Liver (tissue), 9 donors: ENCODE data around the gene GSTM1. TPM values are rescaled to one million over a fixed set of nuclear protein-coding genes. Genes with fewer than 3 reads are reported as not detected.
"Not testable (repeated sequence)": the region's sequence is repeated elsewhere in the genome, so short reads cannot be mapped to it uniquely, and the experiment has no call there.

ENCODE experiments used
- DNase-seq: peaks from one replicate; pipeline ENCODE4 v3.0.0-alpha.2; 2017; ENCODE audit warnings: low spot score
- H3K27ac ChIP-seq, 2 donors: one replicate each; pipeline ENCODE4 v1.7.0; 2013; ENCODE audit warnings: inconsistent platforms in 2 of 2, low read length in 2 of 2, control low read depth in 1 of 2, low read depth in 1 of 2, mild to moderate bottlenecking in 1 of 2
- H3K27me3 ChIP-seq, 4 donors: one replicate each; pipeline versions ENCODE4 v1.6.1 to v1.7.0; 2013; ENCODE audit warnings: low read length in 3 of 4, inconsistent platforms in 1 of 4, mild to moderate bottlenecking in 1 of 4, moderate library complexity in 1 of 4; ENCODE audit not compliant: control insufficient read depth in 4 of 4, insufficient read depth in 4 of 4
- H3K36me3 ChIP-seq, 4 donors: one replicate each; pipeline versions ENCODE4 v1.6.1 to v1.7.0; 2013; ENCODE audit warnings: low read length in 3 of 4, mild to moderate bottlenecking in 3 of 4, low read depth in 1 of 4, moderate library complexity in 1 of 4; ENCODE audit not compliant: control insufficient read depth in 4 of 4, insufficient read depth in 3 of 4
- H3K4me1 ChIP-seq, 4 donors: one replicate each; pipeline versions ENCODE4 v1.6.1 to v1.7.0; 2013; ENCODE audit warnings: low read length in 3 of 4, mild to moderate bottlenecking in 3 of 4, moderate library complexity in 1 of 4; ENCODE audit not compliant: control insufficient read depth in 4 of 4, insufficient read depth in 4 of 4
- H3K4me3 ChIP-seq, 3 donors: one replicate each; pipeline versions ENCODE4 v1.6.1 to v1.7.0; 2013; ENCODE audit warnings: low read length in 3 of 3, control low read depth in 1 of 3, low read depth in 1 of 3, mild to moderate bottlenecking in 1 of 3
- H3K9ac ChIP-seq, 2 donors: one replicate each; pipeline ENCODE4 v1.7.0; 2013; ENCODE audit warnings: low read length in 2 of 2, mild to moderate bottlenecking in 2 of 2, moderate library complexity in 2 of 2, control low read depth in 1 of 2, low read depth in 1 of 2
- H3K9me3 ChIP-seq, 4 donors: one replicate each; pipeline versions ENCODE4 v1.6.1 to v1.7.0; 2013; ENCODE audit warnings: low read length in 3 of 4; ENCODE audit not compliant: control insufficient read depth in 4 of 4
- ATF3 ChIP-seq: IDR thresholded peaks from 2 replicates; pipeline ENCODE4 v1.6.1; 2016; ENCODE audit warnings: antibody characterized with exemption
- CTCF ChIP-seq: fragments of 150-350 bp; IDR thresholded peaks from 2 replicates; pipeline ENCODE4 v1.5.1; 2017; ENCODE audit warnings: improper control_type of control experiment, low read depth, low read length; ENCODE audit not compliant: missing input control
- EGR1 ChIP-seq, 2 donors: IDR thresholded peaks; 2 replicates each; pipeline ENCODE4 v1.6.1; 2016 to 2018; ENCODE audit warnings: antibody characterized with exemption in 2 of 2, low read depth in 2 of 2
- FOXA1 ChIP-seq: IDR thresholded peaks from 2 replicates; pipeline ENCODE4 v1.6.1; 2016; ENCODE audit warnings: antibody characterized with exemption
- FOXA2 ChIP-seq: IDR thresholded peaks from 2 replicates; pipeline ENCODE4 v1.6.1; 2016; ENCODE audit warnings: antibody characterized with exemption
- GABPA ChIP-seq, 2 donors: IDR thresholded peaks in 1 of 2; conservative IDR thresholded peaks in 1 of 2; 2 replicates each; pipeline ENCODE4 v1.6.1; 2016; ENCODE audit warnings: antibody characterized with exemption in 2 of 2, mild to moderate bottlenecking in 1 of 2, moderate library complexity in 1 of 2
- HNF4A ChIP-seq, 2 donors: conservative IDR thresholded peaks; 2 replicates each; pipeline ENCODE4 v1.6.1; 2016; ENCODE audit warnings: antibody characterized with exemption in 2 of 2, mild to moderate bottlenecking in 2 of 2
- HNF4G ChIP-seq: IDR thresholded peaks from 2 replicates; pipeline ENCODE4 v1.6.1; 2016; ENCODE audit warnings: antibody characterized with exemption
- JUND ChIP-seq, 2 donors: IDR thresholded peaks; 2 replicates each; pipeline ENCODE4 v1.6.1; 2016; ENCODE audit warnings: antibody characterized with exemption in 2 of 2
- MAX ChIP-seq: IDR thresholded peaks from 2 replicates; pipeline ENCODE4 v1.6.1; 2016; ENCODE audit warnings: antibody characterized with exemption
- NR2F2 ChIP-seq: IDR thresholded peaks from 2 replicates; pipeline ENCODE4 v1.6.1; 2016; ENCODE audit warnings: antibody characterized with exemption
- RAD21 ChIP-seq, 2 donors: IDR thresholded peaks; 2 replicates each; pipeline ENCODE4 v1.6.1; 2016; ENCODE audit warnings: antibody characterized with exemption in 2 of 2, mild to moderate bottlenecking in 2 of 2
- REST ChIP-seq: IDR thresholded peaks from 2 replicates; pipeline ENCODE4 v1.6.1; 2016; ENCODE audit warnings: antibody characterized with exemption, mild to moderate bottlenecking
- RXRA ChIP-seq, 2 donors: IDR thresholded peaks; 2 replicates each; pipeline ENCODE4 v1.6.1; 2017 to 2018; ENCODE audit warnings: antibody characterized with exemption in 2 of 2, mild to moderate bottlenecking in 1 of 2
- SP1 ChIP-seq: IDR thresholded peaks from 2 replicates; pipeline ENCODE4 v1.6.1; 2018; ENCODE audit warnings: antibody characterized with exemption, mild to moderate bottlenecking
- TAF1 ChIP-seq: conservative IDR thresholded peaks from 2 replicates; pipeline ENCODE4 v1.6.1; 2016; ENCODE audit warnings: antibody characterized with exemption, mild to moderate bottlenecking
- YY1 ChIP-seq: IDR thresholded peaks from 2 replicates; pipeline ENCODE4 v1.6.1; 2016; ENCODE audit warnings: antibody characterized with exemption, mild to moderate bottlenecking
- ZBTB33 ChIP-seq: IDR thresholded peaks from 2 replicates; pipeline ENCODE4 v1.6.1; 2016; ENCODE audit warnings: antibody characterized with exemption
- WGBS: extraction: QIAGEN DNeasy Blood & Tissue Kit; methylation state at CpG from one replicate; pipeline ENCODE4 v1.1.7; 2013; 5-methylcytosine and 5-hydroxymethylcytosine counted together
- polyA plus RNA-seq, 2 donors: library from polyadenylated mRNA; stranded (reverse) in 1 of 2; unstranded in 1 of 2; fragments of 200-250 nt in 1 of 2; fragments of >200 nt in 1 of 2; fragmentation: Nextera tagmentation in 1 of 2; extraction: Ambion mirVana in 1 of 2; gene quantifications; one replicate each; pipeline versions ENCODE4 v1.2.1 to v1.2.3, GENCODE V29; 2013 to 2015
- total RNA-seq, 2 donors: library from RNA; depleted of rRNA; stranded (reverse); fragments of >200 nt; gene quantifications; one replicate each; pipeline ENCODE4 v1.2.3, GENCODE V29; 2014
- donor health status: healthy.
- donor health status: healthy.
- donor health status: healthy.
- donor health status: healthy.
- donor health status: healthy.

GSTM1 gene
- total and polyA plus RNA-seq, 4 donors, result 14.7 to 341 (median 247) TPM

GRCh38 chr1:109691759-109692158, 4.1 kb downstream of the GSTM1 start (continued):
- TF ChIP-seq HNF4A (conservative IDR thresholded peaks at IDR 0.05) (peak; percentile 62 to 82), NR2F2 (peak; percentile 97)

GRCh38 chr1:109694400-109694799, 6.8 kb downstream of the GSTM1 start:
- not testable (repeated sequence) for H3K9ac ChIP-seq, H3K9me3 ChIP-seq, H3K4me3 ChIP-seq, H3K36me3 ChIP-seq, H3K27me3 ChIP-seq, H3K27ac ChIP-seq, DNase-seq
- peaks cover 4 to 23% (median 13%) of the 10 kb centered on the region in 4 donors for H3K4me1 ChIP-seq
- 94% methylated on average over 5 of the region's 5 CpGs for WGBS

- H3K9me3 ChIP-seq, H3K27me3 ChIP-seq, DNase-seq, H3K9ac ChIP-seq, H3K4me3 ChIP-seq, H3K27ac ChIP-seq, H3K36me3 ChIP-seq: not testable (repeated sequence)
- 84% methylated on average over 3 of the region's 3 CpGs for WGBS
- H3K4me1 ChIP-seq, result peaks cover 4 to 17% (median 10%) of the 10 kb centered on the region in 4 donors
Measured at GRCh38 chr1:109695138-109695537, 7.5 kb downstream of the GSTM1 start.

- WGBS, result 86% methylated on average over 4 of the region's 4 CpGs
- Histone ChIP-seq H3K27me3 (no peaks in the 10 kb centered on the region), H3K36me3 (no peaks in the 10 kb centered on the region), H3K27ac (no peak overlapping the region), H3K9me3 (no peaks in the 10 kb centered on the region), H3K4me1 (peaks cover 0 to 3% (median 0%) of the 10 kb centered on the region in 4 donors), H3K9ac (no peak overlapping the region), H3K4me3 (no peak overlapping the region)
- TF ChIP-seq FOXA2 (no peak), GABPA (IDR thresholded peaks at IDR 0.05 in 1 of 2, conservative IDR thresholded peaks at IDR 0.05 in 1 of 2) (no peak), EGR1 (IDR thresholded peaks at IDR 0.05; ENCODE audit: low read depth in 2 of 2) (no peak), MAX (no peak), FOXA1 (no peak), HNF4G (no peak), JUND (IDR thresholded peaks at IDR 0.05) (no peak), RXRA (IDR thresholded peaks at IDR 0.05) (no peak), SP1 (no peak), ZBTB33 (no peak), CTCF (no peak), ATF3 (no peak), RAD21 (IDR thresholded peaks at IDR 0.05) (no peak), TAF1 (no peak), YY1 (no peak), NR2F2 (no peak), HNF4A (conservative IDR thresholded peaks at IDR 0.05) (no peak), REST (no peak)
- DNase-seq, result no peak
Measured at GRCh38 chr1:109697066-109697465, 9.4 kb downstream of the GSTM1 start.
